Hepatocyte (in vitro differentiated cells): ENCODE measurements around the gene SUMF2. TPM values are rescaled to one million over a fixed set of nuclear protein-coding genes. Genes with fewer than 3 reads are reported as not detected.
"Not testable (repeated sequence)": the region's sequence is repeated elsewhere in the genome, so short reads cannot be mapped to it uniquely, and the experiment has no call there.

Experiments
- DNase-seq: peaks from one replicate; pipeline ENCODE4 v3.0.0-alpha.2; 2016; ENCODE audit warnings: low spot score
- H2AFZ ChIP-seq: fragments of 200-600 bp; sonication (generic); 2 replicates; pipeline ENCODE4 v1.6.0; 2016; ENCODE audit warnings: antibody characterized with exemption, mild to moderate bottlenecking
- H3K27ac ChIP-seq: fragments of 200-600 bp; sonication (generic); 2 replicates; pipeline ENCODE4 v1.5.1; 2016; ENCODE audit warnings: mild to moderate bottlenecking
- H3K27me3 ChIP-seq: fragments of 200-600 bp; sonication (generic); 2 replicates; pipeline ENCODE4 v1.6.1; 2016
- H3K36me3 ChIP-seq: fragments of 200-600 bp; sonication (generic); replicated peaks from 2 replicates; pipeline ENCODE4 v1.5.1; 2016; ENCODE audit warnings: low read depth; ENCODE audit not compliant: insufficient read depth
- H3K4me1 ChIP-seq: fragments of 200-600 bp; sonication (generic); 2 replicates; pipeline ENCODE4 v1.5.1; 2016; ENCODE audit warnings: mild to moderate bottlenecking, moderate library complexity; ENCODE audit not compliant: insufficient read depth
- H3K4me2 ChIP-seq: fragments of 200-600 bp; sonication (generic); 2 replicates; pipeline ENCODE4 v1.6.0; 2016
- H3K4me3 ChIP-seq: fragments of 200-600 bp; sonication (generic); 2 replicates; pipeline ENCODE4 v1.5.1; 2016; ENCODE audit warnings: mild to moderate bottlenecking
- H3K79me2 ChIP-seq: fragments of 200-600 bp; sonication (generic); 2 replicates; pipeline ENCODE4 v1.6.0; 2017; ENCODE audit warnings: mild to moderate bottlenecking
- H3K9me2 ChIP-seq: fragments of 200-600 bp; sonication (generic); replicated peaks from 2 replicates; pipeline ENCODE4 v1.6.0; 2017; ENCODE audit warnings: mild to moderate bottlenecking; ENCODE audit not compliant: insufficient read depth
- H3K9me3 ChIP-seq: fragments of 200-600 bp; sonication (generic); 2 replicates; pipeline ENCODE4 v1.5.1; 2016; ENCODE audit warnings: low read depth, mild to moderate bottlenecking
- H4K20me1 ChIP-seq: fragments of 200-600 bp; sonication (generic); 2 replicates; pipeline ENCODE4 v1.6.0; 2016; ENCODE audit warnings: mild to moderate bottlenecking; ENCODE audit not compliant: insufficient read depth, poor library complexity, severe bottlenecking
- CTCF ChIP-seq: fragments of 200-600 bp; sonication (generic); IDR thresholded peaks from 2 replicates; pipeline ENCODE4 v1.5.1; 2016; ENCODE audit warnings: antibody characterized with exemption, mild to moderate bottlenecking; ENCODE audit not compliant: poor library complexity
- EZH2 ChIP-seq: fragments of 200-600 bp; sonication (generic); IDR thresholded peaks from 2 replicates; pipeline ENCODE4 v1.6.1; 2016; ENCODE audit warnings: antibody characterized with exemption, mild to moderate bottlenecking, borderline replicate concordance
- EZH2phosphoT487 ChIP-seq: fragments of 200-600 bp; sonication (generic); IDR thresholded peaks from one replicate; pipeline ENCODE4 v1.6.1; 2018; ENCODE audit warnings: antibody characterized with exemption, mild to moderate bottlenecking, low read depth, moderate library complexity; ENCODE audit not compliant: unreplicated experiment, severe bottlenecking
- WGBS: methylation state at CpG from one replicate; pipeline ENCODE4 v1.1.6; 2016; ENCODE audit warnings: low lambda C conversion rate; ENCODE audit errors: missing lambda C conversion rate; 5-methylcytosine and 5-hydroxymethylcytosine counted together
- polyA plus RNA-seq: library from polyadenylated mRNA; unstranded; fragments of >200 nt; fragmentation: Nextera tagmentation; extraction: Ambion mirVana; gene quantifications from 2 replicates; pipeline ENCODE4 v1.2.1, GENCODE V29; 2016
- total RNA-seq: library from RNA; depleted of rRNA; stranded (reverse); fragments of >200 nt; gene quantifications from 2 replicates; pipeline ENCODE4 v1.2.3, GENCODE V29; 2014

SUMF2 gene
- total and polyA plus RNA-seq, 2 experiments from 2014 or later, result 161 to 181 TPM

GRCh38 chr7:56026538-56026937 is 37.5 kb upstream of the SUMF2 start:
- no peak for DNase-seq
- Histone ChIP-seq H3K9me2 (no peaks in the 10 kb centered on the region), H3K79me2 (peaks cover 54% of the 10 kb centered on the region), H3K27ac (no peak overlapping the region), H3K9me3 (no peaks in the 10 kb centered on the region), H3K4me1 (no peaks in the 10 kb centered on the region), H3K4me3 (no peak overlapping the region), H3K36me3 (no peaks in the 10 kb centered on the region), H4K20me1 (no peaks in the 10 kb centered on the region), H3K4me2 (no peak overlapping the region), H2AFZ (no peak overlapping the region), H3K27me3 (no peaks in the 10 kb centered on the region)
- no peak for TF ChIP-seq CTCF
- no peak for TF ChIP-seq EZH2phosphoT487
- no peak for TF ChIP-seq EZH2
- WGBS, result 88% methylated on average over 2 of the region's 2 CpGs

GRCh38 chr7:56028942-56029630 is 35.0 kb upstream of the SUMF2 start:
- peak overlapping the region; percentile 86 for H3K27ac ChIP-seq
- H3K4me1 ChIP-seq, result no peaks in the 10 kb centered on the region
- no peaks in the 10 kb centered on the region for H3K27me3 ChIP-seq
- DNase-seq, result peak; percentile 57
- 62% methylated on average over 9 of the region's 9 CpGs for WGBS
- H3K9me2 ChIP-seq, result no peaks in the 10 kb centered on the region
- no peak overlapping the region for H3K4me3 ChIP-seq
- H3K9me3 ChIP-seq, result no peaks in the 10 kb centered on the region
- TF ChIP-seq CTCF (no peak), EZH2phosphoT487 (no peak), EZH2 (no peak)
- no peak overlapping the region for H2AFZ ChIP-seq
- peaks cover 68% of the 10 kb centered on the region for H3K79me2 ChIP-seq
- H3K36me3 ChIP-seq, result no peaks in the 10 kb centered on the region
- no peaks in the 10 kb centered on the region for H4K20me1 ChIP-seq
- H3K4me2 ChIP-seq, result peak overlapping the region; percentile 47

GRCh38 chr7:56030340-56030739 is 33.7 kb upstream of the SUMF2 start:
- Histone ChIP-seq H3K4me1 (no peaks in the 10 kb centered on the region), H3K36me3 (no peaks in the 10 kb centered on the region), H3K4me3 (no peak overlapping the region), H4K20me1 (no peaks in the 10 kb centered on the region), H3K27me3 (no peaks in the 10 kb centered on the region), H3K4me2 (peak overlapping the region; percentile 47), H2AFZ (no peak overlapping the region), H3K9me3 (no peaks in the 10 kb centered on the region), H3K27ac (peak overlapping the region; percentile 86), H3K9me2 (no peaks in the 10 kb centered on the region), H3K79me2 (peaks cover 62% of the 10 kb centered on the region)
- no peak for TF ChIP-seq CTCF
- no peak for TF ChIP-seq EZH2
- TF ChIP-seq EZH2phosphoT487, result no peak
- WGBS, result 86% methylated on average over 8 of the region's 8 CpGs
- no peak for DNase-seq

DNA sequence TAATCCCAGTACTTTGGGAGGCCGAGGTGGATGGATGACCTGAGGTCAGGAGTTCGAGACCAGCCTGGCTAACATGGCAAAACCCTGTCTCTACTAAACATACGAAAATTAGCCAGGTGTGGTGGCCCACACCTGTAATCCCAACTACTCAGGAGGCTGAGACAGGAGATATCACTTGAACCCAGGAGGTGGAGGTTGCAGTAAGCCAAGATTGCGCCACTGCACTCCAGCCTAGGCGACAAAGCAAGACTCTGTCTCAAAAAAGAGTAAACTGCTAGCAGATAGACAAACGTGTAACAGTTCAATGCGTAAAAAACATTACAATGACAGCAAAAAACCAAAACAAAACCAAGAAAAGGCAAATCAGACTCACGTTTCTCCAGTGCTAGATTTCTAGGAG is 32.5 kb upstream of the SUMF2 start:
- H3K27me3 ChIP-seq, H2AFZ ChIP-seq, H3K4me3 ChIP-seq, H3K9me2 ChIP-seq, H3K36me3 ChIP-seq, H3K4me1 ChIP-seq, H4K20me1 ChIP-seq, DNase-seq, H3K9me3 ChIP-seq: not testable (repeated sequence)
- WGBS, result 80% methylated on average over 8 of the region's 8 CpGs
- peaks cover 52% of the 10 kb centered on the region for H3K79me2 ChIP-seq
- peak overlapping the region; percentile 80 for H3K4me2 ChIP-seq
- peak overlapping the region; percentile 50 for H3K27ac ChIP-seq

- peaks cover 42% of the 10 kb centered on the region for H3K79me2 ChIP-seq
- not testable (repeated sequence) for H2AFZ ChIP-seq, H4K20me1 ChIP-seq, H3K4me1 ChIP-seq, H3K27me3 ChIP-seq, H3K9me2 ChIP-seq, H3K9me3 ChIP-seq, DNase-seq, H3K36me3 ChIP-seq
- 99% methylated on average over 5 of the region's 7 CpGs for WGBS
- H3K4me3 ChIP-seq, result peak overlapping the region; percentile 53
- peak overlapping the region; percentile 80 for H3K4me2 ChIP-seq
- H3K27ac ChIP-seq, result peak overlapping the region; percentile 23
Measured at GRCh38 chr7:56032578-56032977, 31.5 kb upstream of the SUMF2 start.
